ENCODE measurements around the gene SACM1L.

DNA sequence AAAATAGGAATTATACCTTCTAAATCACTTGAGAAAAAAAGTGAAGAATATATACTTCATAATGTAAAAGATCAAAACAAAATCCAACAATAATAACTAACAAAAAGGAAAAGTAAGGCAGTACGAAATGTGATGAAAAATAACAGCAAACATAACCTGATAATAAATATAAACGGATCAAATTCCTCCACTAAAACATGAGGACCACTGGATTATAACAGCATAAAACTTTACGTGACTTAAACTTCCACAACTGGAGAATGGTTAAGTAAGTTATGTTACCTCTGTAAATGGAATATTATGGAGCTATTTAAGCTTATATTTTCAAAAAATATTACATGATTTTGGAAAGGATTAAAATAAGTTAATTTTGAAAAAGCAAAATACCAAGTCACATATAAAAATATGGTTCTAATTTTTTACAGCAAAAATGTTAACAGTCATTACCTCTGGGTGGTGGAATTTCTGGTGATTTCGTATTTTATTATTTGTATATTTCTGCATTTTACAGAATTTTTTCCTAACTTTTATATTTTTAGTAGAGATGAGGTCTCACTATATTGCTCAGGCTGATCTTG lies 100.1 kb downstream of the SACM1L start:
- TF ChIP-seq POLR2A (IDR thresholded peaks at IDR 0.05): no peak
- TF ChIP-seq, protein P1, sequence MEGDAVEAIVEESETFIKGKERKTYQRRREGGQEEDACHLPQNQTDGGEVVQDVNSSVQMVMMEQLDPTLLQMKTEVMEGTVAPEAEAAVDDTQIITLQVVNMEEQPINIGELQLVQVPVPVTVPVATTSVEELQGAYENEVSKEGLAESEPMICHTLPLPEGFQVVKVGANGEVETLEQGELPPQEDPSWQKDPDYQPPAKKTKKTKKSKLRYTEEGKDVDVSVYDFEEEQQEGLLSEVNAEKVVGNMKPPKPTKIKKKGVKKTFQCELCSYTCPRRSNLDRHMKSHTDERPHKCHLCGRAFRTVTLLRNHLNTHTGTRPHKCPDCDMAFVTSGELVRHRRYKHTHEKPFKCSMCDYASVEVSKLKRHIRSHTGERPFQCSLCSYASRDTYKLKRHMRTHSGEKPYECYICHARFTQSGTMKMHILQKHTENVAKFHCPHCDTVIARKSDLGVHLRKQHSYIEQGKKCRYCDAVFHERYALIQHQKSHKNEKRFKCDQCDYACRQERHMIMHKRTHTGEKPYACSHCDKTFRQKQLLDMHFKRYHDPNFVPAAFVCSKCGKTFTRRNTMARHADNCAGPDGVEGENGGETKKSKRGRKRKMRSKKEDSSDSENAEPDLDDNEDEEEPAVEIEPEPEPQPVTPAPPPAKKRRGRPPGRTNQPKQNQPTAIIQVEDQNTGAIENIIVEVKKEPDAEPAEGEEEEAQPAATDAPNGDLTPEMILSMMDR (IDR thresholded peaks at IDR 0.05): no peak
